WTC11 (cell line): ENCODE data around the gene ETV6.

ENCODE experiments used
- CTCF ChIP-seq: fragments of 200-600 bp; IDR thresholded peaks from 2 replicates; pipeline ENCODE4 v1.8.0; 2022; ENCODE audit warnings: antibody characterized with exemption
- TF ChIP-seq, protein P1 (sequence below): sonication (generic); formaldehyde crosslinking; IDR thresholded peaks from 2 replicates; pipeline ENCODE4 v1.8.1; 2023; ENCODE audit warnings: mild to moderate bottlenecking, missing genetic modification reagents

- TF ChIP-seq, protein P1, sequence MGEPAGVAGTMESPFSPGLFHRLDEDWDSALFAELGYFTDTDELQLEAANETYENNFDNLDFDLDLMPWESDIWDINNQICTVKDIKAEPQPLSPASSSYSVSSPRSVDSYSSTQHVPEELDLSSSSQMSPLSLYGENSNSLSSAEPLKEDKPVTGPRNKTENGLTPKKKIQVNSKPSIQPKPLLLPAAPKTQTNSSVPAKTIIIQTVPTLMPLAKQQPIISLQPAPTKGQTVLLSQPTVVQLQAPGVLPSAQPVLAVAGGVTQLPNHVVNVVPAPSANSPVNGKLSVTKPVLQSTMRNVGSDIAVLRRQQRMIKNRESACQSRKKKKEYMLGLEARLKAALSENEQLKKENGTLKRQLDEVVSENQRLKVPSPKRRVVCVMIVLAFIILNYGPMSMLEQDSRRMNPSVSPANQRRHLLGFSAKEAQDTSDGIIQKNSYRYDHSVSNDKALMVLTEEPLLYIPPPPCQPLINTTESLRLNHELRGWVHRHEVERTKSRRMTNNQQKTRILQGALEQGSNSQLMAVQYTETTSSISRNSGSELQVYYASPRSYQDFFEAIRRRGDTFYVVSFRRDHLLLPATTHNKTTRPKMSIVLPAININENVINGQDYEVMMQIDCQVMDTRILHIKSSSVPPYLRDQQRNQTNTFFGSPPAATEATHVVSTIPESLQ (CRISPR knock-in tag), result no peak
- no peak for TF ChIP-seq CTCF
Observed at GRCh38 chr12:11695321-11695720, 45.8 kb downstream of the ETV6 start.
